H1 (cell line): ENCODE measurements around the gene CACNB1.

Experiments
- CTCF ChIP-seq, 3 experiments: IDR thresholded peaks; 1 replicate in 2 of 3; 2 replicates in 1 of 3; pipeline versions ENCODE4 v1.5.1 to v1.6.1; 2011; ENCODE audit warnings: low read length in 3 of 3, mild to moderate bottlenecking in 3 of 3, inconsistent platforms in 2 of 3, low read depth in 1 of 3, moderate library complexity in 1 of 3; ENCODE audit not compliant: insufficient read depth in 1 of 3; ENCODE audit errors: control extremely low read depth in 1 of 3
- EP300 ChIP-seq, 2 experiments: IDR thresholded peaks; 1 replicate in 1 of 2; 2 replicates in 1 of 2; pipeline ENCODE4 v1.6.1; 2011 to 2012; ENCODE audit warnings: low read depth in 2 of 2, low read length in 2 of 2, mild to moderate bottlenecking in 2 of 2, borderline replicate concordance in 1 of 2, inconsistent platforms in 1 of 2, moderate library complexity in 1 of 2
- MAX ChIP-seq: IDR thresholded peaks from 2 replicates; pipeline ENCODE4 v1.6.1; 2012; ENCODE audit warnings: inconsistent platforms
- POLR2A ChIP-seq, 2 experiments: IDR thresholded peaks; 1 replicate in 1 of 2; 2 replicates in 1 of 2; pipeline ENCODE4 v1.6.1; 2011; ENCODE audit warnings: low read depth in 2 of 2, low read length in 2 of 2, mild to moderate bottlenecking in 2 of 2; ENCODE audit errors: control extremely low read depth in 1 of 2
- RFX5 ChIP-seq: IDR thresholded peaks from 2 replicates; pipeline ENCODE4 v1.6.1; 2011; ENCODE audit warnings: low read depth, low read length, improper control_type of control experiment, borderline replicate concordance
- SIN3A ChIP-seq, 2 experiments: IDR thresholded peaks in 1 of 2; conservative IDR thresholded peaks in 1 of 2; 2 replicates each; pipeline ENCODE4 v1.6.1; 2011 to 2012; ENCODE audit warnings: low read length in 2 of 2, improper control_type of control experiment in 1 of 2, low read depth in 1 of 2, mild to moderate bottlenecking in 1 of 2
- YY1 ChIP-seq: IDR thresholded peaks from 2 replicates; pipeline ENCODE4 v1.6.1; 2011; ENCODE audit warnings: low read depth, mild to moderate bottlenecking, low read length

GRCh38 chr17:39170558-39170957 is 26.9 kb downstream of the CACNB1 start:
- TF ChIP-seq CTCF (IDR thresholded peaks at IDR 0.05; ENCODE audit: control extremely low read depth in 1 of 3, insufficient read depth in 1 of 3, low read depth in 1 of 3, low read length in 3 of 3) (no peak), RFX5 (no peak), POLR2A (IDR thresholded peaks at IDR 0.05; ENCODE audit: control extremely low read depth in 1 of 2, low read depth in 2 of 2, low read length in 2 of 2) (no peak), MAX (no peak), SIN3A (conservative IDR thresholded peaks at IDR 0.05 in 1 of 2, IDR thresholded peaks at IDR 0.05 in 1 of 2; ENCODE audit: low read depth in 1 of 2, low read length in 2 of 2) (no peak), YY1 (no peak), EP300 (IDR thresholded peaks at IDR 0.05; ENCODE audit: borderline replicate concordance in 1 of 2, low read depth in 2 of 2, low read length in 2 of 2) (no peak)
